Panc1 (cell line): ENCODE results near the gene SNRNP25. TPM values are rescaled to one million over a fixed set of nuclear protein-coding genes. Genes with fewer than 3 reads are reported as not detected.
"Not testable (repeated sequence)": the region's sequence is repeated elsewhere in the genome, so short reads cannot be mapped to it uniquely, and the experiment has no call there.

ENCODE experiments used
- ATAC-seq: fragments of 200-7000 bp; cut with Tn5 transposase; 2 replicates; pipeline ENCODE4 v1.9.1; 2020; ENCODE audit warnings: mild to moderate bottlenecking, moderate library complexity
- BruUV-seq: library from RNA; stranded (reverse); fragments of 400-500 nt; replicated peaks from 2 replicates; lab custom pipeline; 2021; lab: Mats Ljungman, UMichigan
- CTCF ChIA-PET: fragments of 300-600 bp; sonication (Branson Sonifier 250); formaldehyde crosslinking; loops from one replicate; lab custom pipeline; 2022; ENCODE audit warnings: antibody characterized with exemption; lab: Charles Lee
- POLR2A ChIA-PET: fragments of 300-600 bp; sonication (Branson Sonifier 250); formaldehyde crosslinking; loops from one replicate; lab custom pipeline; 2022; ENCODE audit warnings: antibody characterized with exemption; lab: Charles Lee
- DNase-seq: peaks from one replicate; pipeline ENCODE4 v3.0.0-alpha.2; 2010; ENCODE audit warnings: low read depth, low spot score
- H3K27ac ChIP-seq: 2 replicates; pipeline ENCODE4 v1.5.1; 2011; ENCODE audit warnings: mild to moderate bottlenecking, low read length, inconsistent platforms
- H3K27me3 ChIP-seq: fragments of 200-500 bp; sonication (Bioruptor generic); 2 replicates; pipeline ENCODE4 v1.6.0; 2014; ENCODE audit warnings: low read length, inconsistent platforms; ENCODE audit not compliant: control insufficient read depth, insufficient read depth
- H3K36me3 ChIP-seq: fragments of 200-500 bp; sonication (Bioruptor generic); 2 replicates; pipeline ENCODE4 v1.5.1; 2014; ENCODE audit warnings: inconsistent platforms, mild to moderate bottlenecking, low read length, moderate library complexity; ENCODE audit not compliant: control insufficient read depth, insufficient read depth
- H3K4me1 ChIP-seq: 2 replicates; pipeline ENCODE4 v1.5.1; 2011; ENCODE audit warnings: inconsistent platforms, mild to moderate bottlenecking, low read length, moderate library complexity; ENCODE audit not compliant: control insufficient read depth, insufficient read depth
- H3K4me3 ChIP-seq, 2 experiments: 2 replicates each; pipeline ENCODE4 v1.5.1; 2011 to 2012; ENCODE audit warnings: low read depth in 2 of 2, low read length in 2 of 2, mild to moderate bottlenecking in 2 of 2, inconsistent platforms in 1 of 2, moderate library complexity in 1 of 2
- H3K9me3 ChIP-seq: fragments of 200-500 bp; sonication (Bioruptor generic); 2 replicates; pipeline ENCODE4 v1.5.1; 2014; ENCODE audit warnings: low read depth, mild to moderate bottlenecking, inconsistent platforms, low read length, moderate library complexity; ENCODE audit not compliant: control insufficient read depth, insufficient read depth
- CTCF ChIP-seq: fragments of 450-650 bp; IDR thresholded peaks from 2 replicates; pipeline ENCODE4 v1.5.1; 2017; ENCODE audit warnings: mild to moderate bottlenecking
- POLR2AphosphoS5 ChIP-seq: IDR thresholded peaks from 2 replicates; pipeline ENCODE4 v1.6.1; 2012; ENCODE audit warnings: mild to moderate bottlenecking, low read depth, low read length, moderate library complexity
- REST ChIP-seq, 2 experiments: IDR thresholded peaks; 2 replicates each; pipeline ENCODE4 v1.6.1; 2011 to 2012; ENCODE audit warnings: low read depth in 2 of 2, control low read depth in 1 of 2, low read length in 1 of 2, mild to moderate bottlenecking in 1 of 2, moderate library complexity in 1 of 2; ENCODE audit not compliant: insufficient read depth in 1 of 2
- SIN3A ChIP-seq: IDR thresholded peaks from 2 replicates; pipeline ENCODE4 v1.6.1; 2012; ENCODE audit warnings: low read depth, mild to moderate bottlenecking, low read length, moderate library complexity, borderline replicate concordance; ENCODE audit not compliant: insufficient read depth
- TCF7L2 ChIP-seq: IDR thresholded peaks from 2 replicates; pipeline ENCODE4 v1.6.1; 2011; ENCODE audit warnings: mild to moderate bottlenecking, low read depth, low read length, inconsistent platforms
- in situ Hi-C: cut with HindIII; loops from 2 replicates; pipeline ENCODE4 v1.10.0; 2016; ENCODE audit warnings: low sequenced_read_pairs, low pct_unique_long_range_greater_than_20kb
- intact Hi-C: fragments of 100-400 bp; cut with micrococcal nuclease; formaldehyde crosslinking; loops from one replicate; pipeline ENCODE4 v1.10.0; 2022; ENCODE audit not compliant: unreplicated experiment
- total RNA-seq: library from RNA; stranded (reverse); gene quantifications from one replicate; pipeline ENCODE4 v1.2.1, GENCODE V29; 2021; ENCODE audit not compliant: unreplicated experiment

The SNRNP25 gene
- total RNA-seq, 1 experiment from 2014 or later = 83.5 TPM

GRCh38 chr16:45454-45853, 8.2 kb upstream of the SNRNP25 start:
- intact Hi-C loops = no loop called here

GRCh38 chr16:46510-46909, 7.1 kb upstream of the SNRNP25 start:
- POLR2A ChIA-PET, BruUV-seq, H3K27me3 ChIP-seq, intact Hi-C loops, H3K9me3 ChIP-seq, H3K27ac ChIP-seq, in situ Hi-C loops, ATAC-seq, H3K4me3 ChIP-seq, H3K4me1 ChIP-seq, DNase-seq, CTCF ChIA-PET: not testable (repeated sequence)
- H3K36me3 ChIP-seq = peaks cover 14% of the 10 kb centered on the region

More at GRCh38 chr16:45454-45853, 8.2 kb upstream of the SNRNP25 start:
- in situ Hi-C loops = no loop called here
- no peak for ATAC-seq
- no peak for DNase-seq
- BruUV-seq = no TSS peak
- POLR2A ChIA-PET = no interaction called here
- H3K27ac ChIP-seq = no peak overlapping the region
- no peak for TF ChIP-seq POLR2AphosphoS5
- no peak for TF ChIP-seq CTCF
- no peaks in the 10 kb centered on the region for H3K27me3 ChIP-seq
- H3K4me1 ChIP-seq = no peaks in the 10 kb centered on the region
- H3K9me3 ChIP-seq = no peaks in the 10 kb centered on the region
- no peak overlapping the region for H3K4me3 ChIP-seq
- H3K36me3 ChIP-seq = peaks cover 14% of the 10 kb centered on the region
- CTCF ChIA-PET = interaction anchor here (0.7 kb wide), 1 partner anchor 21 kb away, joined by 3 read pairs; no protein-coding TSS in a partner anchor

- no peak for ATAC-seq
- Histone ChIP-seq H3K27me3 (no peaks in the 10 kb centered on the region), H3K36me3 (peaks cover 14% of the 10 kb centered on the region), H3K4me3 (no peak overlapping the region), H3K9me3 (no peaks in the 10 kb centered on the region), H3K27ac (no peak overlapping the region), H3K4me1 (no peaks in the 10 kb centered on the region)
- CTCF ChIA-PET = no interaction called here
- intact Hi-C loops (no loop called here), in situ Hi-C loops (no loop called here)
- BruUV-seq = no TSS peak
- no peak for TF ChIP-seq REST (IDR thresholded peaks at IDR 0.05; ENCODE audit: insufficient read depth in 1 of 2, low read depth in 2 of 2, low read length in 1 of 2)
- no peak for TF ChIP-seq TCF7L2
- no peak for TF ChIP-seq CTCF
- no peak for TF ChIP-seq SIN3A
- no peak for DNase-seq
- POLR2A ChIA-PET = no interaction called here
These were observed 6.4 kb upstream of the SNRNP25 start for GRCh38 chr16:47234-47633.
